Measurements from ENCODE around the gene TMEM178B.

DNA sequence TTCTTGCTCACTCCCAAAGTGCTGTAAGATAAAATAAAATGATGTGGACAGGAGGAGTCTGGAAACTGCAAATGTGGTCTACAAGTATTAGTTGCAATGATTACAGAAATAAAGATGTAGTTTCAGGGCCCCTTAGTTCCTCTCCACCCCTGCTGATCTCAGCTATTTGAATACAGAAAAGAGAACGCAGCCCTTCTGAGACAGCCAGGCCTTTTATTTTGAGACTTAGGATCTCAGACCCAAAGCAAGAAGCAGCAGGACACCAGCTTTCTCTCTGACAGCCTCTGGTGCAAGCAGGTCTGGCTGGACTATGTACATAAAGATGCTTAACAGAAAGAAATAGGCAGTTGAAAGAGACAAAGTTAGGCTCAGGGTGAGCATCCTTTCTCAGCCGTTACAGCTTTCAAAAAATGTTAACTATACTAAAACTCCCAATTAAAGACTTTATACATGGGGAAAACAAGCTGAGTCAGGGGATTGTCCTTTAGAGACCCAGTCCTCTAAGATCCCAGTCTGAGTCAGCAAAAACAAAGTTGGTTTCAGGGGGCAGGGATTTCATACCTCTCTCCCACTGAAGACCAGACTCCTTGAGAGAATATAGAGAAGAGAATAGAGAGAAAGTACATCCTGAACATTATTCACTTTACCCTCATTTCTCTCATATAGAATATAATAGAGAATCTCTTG, 220.4 kb downstream of the TMEM178B start:
- TF ChIP-seq EZH2 (IDR thresholded peaks at IDR 0.05; ENCODE audit: borderline replicate concordance, insufficient read depth, low read length, poor library complexity, severe bottlenecking) = no peak
- TF ChIP-seq, protein P1, sequence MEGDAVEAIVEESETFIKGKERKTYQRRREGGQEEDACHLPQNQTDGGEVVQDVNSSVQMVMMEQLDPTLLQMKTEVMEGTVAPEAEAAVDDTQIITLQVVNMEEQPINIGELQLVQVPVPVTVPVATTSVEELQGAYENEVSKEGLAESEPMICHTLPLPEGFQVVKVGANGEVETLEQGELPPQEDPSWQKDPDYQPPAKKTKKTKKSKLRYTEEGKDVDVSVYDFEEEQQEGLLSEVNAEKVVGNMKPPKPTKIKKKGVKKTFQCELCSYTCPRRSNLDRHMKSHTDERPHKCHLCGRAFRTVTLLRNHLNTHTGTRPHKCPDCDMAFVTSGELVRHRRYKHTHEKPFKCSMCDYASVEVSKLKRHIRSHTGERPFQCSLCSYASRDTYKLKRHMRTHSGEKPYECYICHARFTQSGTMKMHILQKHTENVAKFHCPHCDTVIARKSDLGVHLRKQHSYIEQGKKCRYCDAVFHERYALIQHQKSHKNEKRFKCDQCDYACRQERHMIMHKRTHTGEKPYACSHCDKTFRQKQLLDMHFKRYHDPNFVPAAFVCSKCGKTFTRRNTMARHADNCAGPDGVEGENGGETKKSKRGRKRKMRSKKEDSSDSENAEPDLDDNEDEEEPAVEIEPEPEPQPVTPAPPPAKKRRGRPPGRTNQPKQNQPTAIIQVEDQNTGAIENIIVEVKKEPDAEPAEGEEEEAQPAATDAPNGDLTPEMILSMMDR (IDR thresholded peaks at IDR 0.05; ENCODE audit: poor library complexity, severe bottlenecking) = no peak
- TF ChIP-seq POLR2AphosphoS5 (IDR thresholded peaks at IDR 0.05) = no peak
- no peak for TF ChIP-seq EP300 (conservative IDR thresholded peaks at IDR 0.05; ENCODE audit: poor library complexity, severe bottlenecking)
- TF ChIP-seq TAF1 (IDR thresholded peaks at IDR 0.05; ENCODE audit: low read depth) = no peak
- no peak for TF ChIP-seq REST (IDR thresholded peaks at IDR 0.05; ENCODE audit: borderline replicate concordance)
- no peak for TF ChIP-seq SMC3 (conservative IDR thresholded peaks at IDR 0.05; ENCODE audit: poor library complexity)
- no peak for TF ChIP-seq MXI1 (conservative IDR thresholded peaks at IDR 0.05; ENCODE audit: poor library complexity, severe bottlenecking)

All from neural cell (in vitro differentiated cells).